Spinal cord (tissue), 10 donors: ENCODE results near the gene POLR2F. TPM values are rescaled to one million over a fixed set of nuclear protein-coding genes. Genes with fewer than 3 reads are reported as not detected.

Experiments used
- DNase-seq, 6 donors: peaks; one replicate each; pipeline versions ENCODE4 v3.0.0 to v3.0.0-alpha.2; 2013 to 2015; ENCODE audit warnings: low spot score in 6 of 6, low read depth in 4 of 6
- H3K27ac ChIP-seq: one replicate; pipeline ENCODE4 v1.5.1; 2013; ENCODE audit warnings: low read depth, low read length, control low read depth
- H3K27me3 ChIP-seq: one replicate; pipeline ENCODE4 v1.6.1; 2013; ENCODE audit warnings: low read length; ENCODE audit not compliant: control insufficient read depth, insufficient read depth
- H3K36me3 ChIP-seq: one replicate; pipeline ENCODE4 v1.6.1; 2013; ENCODE audit warnings: low read length; ENCODE audit not compliant: control insufficient read depth, insufficient read depth
- H3K4me1 ChIP-seq: one replicate; pipeline ENCODE4 v1.6.1; 2013; ENCODE audit warnings: low read length; ENCODE audit not compliant: control insufficient read depth, insufficient read depth
- H3K4me3 ChIP-seq: one replicate; pipeline ENCODE4 v1.5.1; 2013; ENCODE audit warnings: low read depth, low read length, control low read depth
- H3K9me3 ChIP-seq: one replicate; pipeline ENCODE4 v1.6.1; 2013; ENCODE audit warnings: low read length; ENCODE audit not compliant: control insufficient read depth, insufficient read depth
- WGBS: methylation state at CpG from one replicate; pipeline ENCODE4 v1.1.5; 2013; ENCODE audit warnings: missing lambda C conversion rate; ENCODE audit not compliant: insufficient coverage; 5-methylcytosine and 5-hydroxymethylcytosine counted together
- polyA plus RNA-seq, 2 donors: library from polyadenylated mRNA; unstranded; fragments of 120-200 nt; gene quantifications; one replicate each; pipeline ENCODE4 v1.2.1, GENCODE V29; 2013; ENCODE audit not compliant: insufficient read length in 2 of 2
- total RNA-seq, 2 donors: library from RNA; depleted of rRNA in 1 of 2; stranded (reverse); fragments of 120-200 nt in 1 of 2; fragments of >200 nt in 1 of 2; gene quantifications; one replicate each; pipeline versions ENCODE4 v1.2.3 to v1.2.4, GENCODE V29; 2013 to 2014
- donor health status: healthy.

The POLR2F gene
- total and polyA plus RNA-seq, 4 donors = 24.3 to 125 (median 111) TPM

DNA sequence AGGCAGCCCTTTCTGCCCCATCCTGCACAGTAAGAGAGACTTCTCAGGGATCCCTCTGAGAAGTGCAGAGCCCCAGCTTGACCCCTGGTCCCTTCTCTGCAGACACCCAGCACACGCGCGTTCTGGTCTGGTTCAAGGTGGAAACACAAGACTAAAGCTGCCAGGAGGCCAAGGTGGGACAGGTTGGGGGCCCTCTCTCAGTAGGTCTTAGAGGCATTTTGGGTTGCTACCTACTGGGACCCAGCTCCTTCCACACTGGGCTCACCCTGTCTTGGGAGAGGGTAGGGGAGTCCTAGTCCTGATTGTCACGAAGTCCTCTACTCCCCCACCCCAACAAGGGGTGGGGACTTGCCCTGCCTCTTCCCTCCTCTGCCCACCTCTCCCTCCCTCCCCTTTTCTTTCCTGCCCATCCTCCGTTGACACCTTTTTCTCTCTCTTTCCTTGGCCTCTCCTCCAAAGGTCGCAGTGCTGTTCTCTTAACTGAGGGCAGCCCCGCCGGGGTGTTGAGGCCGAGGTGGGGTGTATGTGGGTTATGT is 31.6 kb downstream of the POLR2F start:
- DNase-seq = no peak
- H3K9me3 ChIP-seq = no peaks in the 10 kb centered on the region
- peaks cover 77% of the 10 kb centered on the region for H3K36me3 ChIP-seq
- peaks cover 49% of the 10 kb centered on the region for H3K4me1 ChIP-seq
- peak overlapping the region; percentile 89 for H3K27ac ChIP-seq
- WGBS = 89% methylated on average over 4 of the region's 9 CpGs
- no peaks in the 10 kb centered on the region for H3K27me3 ChIP-seq
- H3K4me3 ChIP-seq = peak overlapping the region; percentile 36

DNA sequence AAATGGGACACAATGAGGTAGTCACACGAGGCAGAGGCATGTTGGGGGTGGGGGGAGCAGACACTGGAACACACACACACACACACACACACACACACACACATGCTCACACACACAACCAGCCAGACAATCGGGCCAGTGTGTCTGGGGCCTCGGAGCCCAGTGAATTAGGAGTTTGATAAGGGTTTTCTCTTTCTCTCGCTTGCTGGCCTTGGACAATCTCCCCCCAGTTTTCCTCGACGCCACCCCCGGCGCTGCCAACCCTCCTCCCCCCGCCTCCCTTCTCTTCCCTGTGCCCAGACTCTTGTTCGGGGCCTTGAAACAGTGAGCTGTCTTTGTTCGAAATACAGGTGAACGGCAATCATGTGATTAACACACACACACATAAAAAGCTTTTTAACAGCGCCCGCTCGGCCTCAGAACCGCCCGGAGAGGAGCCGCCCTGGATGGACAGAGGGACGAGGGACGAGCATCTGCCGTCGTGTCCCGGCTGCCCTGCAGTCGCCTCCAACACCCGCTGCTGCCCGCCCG is 32.3 kb downstream of the POLR2F start:
- H3K4me1 ChIP-seq = peaks cover 54% of the 10 kb centered on the region
- H3K9me3 ChIP-seq = no peaks in the 10 kb centered on the region
- H3K36me3 ChIP-seq = peaks cover 76% of the 10 kb centered on the region
- peak overlapping the region; percentile 48 for H3K4me3 ChIP-seq
- H3K27me3 ChIP-seq = no peaks in the 10 kb centered on the region
- peak in 2 of 6 donors; percentile 66 to 81 for DNase-seq
- 51% methylated on average over 19 of the region's 27 CpGs for WGBS
- peak overlapping the region; percentile 96 for H3K27ac ChIP-seq

DNA sequence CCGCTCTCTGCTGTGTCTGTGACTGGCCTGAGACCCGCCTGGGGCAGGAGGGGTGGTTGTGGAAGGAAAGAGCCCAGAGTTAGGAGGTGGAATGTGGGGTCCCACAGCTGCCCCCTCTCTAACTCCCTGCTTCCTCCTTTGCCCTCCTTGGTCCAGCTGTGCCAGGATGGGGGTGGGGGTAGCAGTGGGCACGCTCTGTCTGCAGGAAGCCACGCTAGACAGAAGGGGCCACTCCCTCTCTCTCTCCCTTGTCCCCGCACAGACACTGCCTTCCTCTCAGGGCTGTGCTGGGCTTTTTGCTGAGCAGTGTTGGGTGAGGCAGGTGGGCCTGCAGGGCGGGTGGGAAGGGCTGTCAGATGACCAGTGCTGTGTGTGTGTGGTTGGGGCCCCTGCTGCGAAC is 32.9 kb downstream of the POLR2F start:
- DNase-seq = peak in 1 of 6 donors; percentile 19
- H3K4me3 ChIP-seq = peak overlapping the region; percentile 48
- peak overlapping the region; percentile 96 for H3K27ac ChIP-seq
- no CpG with 5 or more reads among the region's 7 CpGs for WGBS
- H3K36me3 ChIP-seq = peaks cover 72% of the 10 kb centered on the region
- H3K9me3 ChIP-seq = no peaks in the 10 kb centered on the region
- peaks cover 54% of the 10 kb centered on the region for H3K4me1 ChIP-seq
- no peaks in the 10 kb centered on the region for H3K27me3 ChIP-seq

DNA sequence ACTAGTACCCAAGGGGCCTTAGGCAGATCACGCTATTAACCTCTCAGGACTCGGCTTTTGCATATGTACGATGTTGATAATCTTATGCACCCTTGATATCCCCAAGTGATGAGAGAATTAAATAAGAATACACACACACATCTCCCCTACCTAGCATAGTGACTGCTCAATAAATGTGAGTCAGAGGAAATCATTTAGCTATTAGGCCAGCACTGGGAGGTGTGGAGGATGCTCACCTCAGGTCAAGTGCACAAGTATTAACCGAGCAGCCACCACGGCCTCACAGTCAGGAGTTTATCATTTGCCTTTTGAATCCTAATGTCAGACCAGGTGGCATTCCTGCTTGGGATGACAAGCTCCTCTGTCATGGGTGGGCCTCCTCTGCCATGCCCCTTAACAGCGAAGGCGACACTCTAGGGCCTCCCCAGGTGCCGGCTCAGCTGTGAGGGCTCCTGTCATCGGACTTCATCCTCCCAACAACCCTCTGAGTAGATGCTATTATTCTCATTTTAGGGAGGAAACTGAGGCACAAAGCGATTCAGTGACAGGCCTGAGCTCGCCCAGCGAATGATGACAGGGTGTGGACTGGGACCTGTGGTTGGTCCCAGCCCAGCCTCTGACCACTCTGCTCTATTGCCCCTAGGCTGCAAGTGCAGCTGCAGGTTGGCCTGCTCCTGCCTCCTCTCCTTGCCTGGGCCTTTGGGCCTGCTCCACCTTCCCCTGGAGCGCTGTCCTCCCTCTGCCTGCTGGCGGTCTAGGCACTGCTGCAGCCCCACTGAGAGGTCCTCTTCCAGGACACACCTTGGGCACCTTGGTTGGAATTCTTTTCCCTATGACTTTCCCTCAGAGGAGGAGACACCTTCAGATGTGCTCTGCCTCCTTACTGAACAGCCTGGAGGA is 35.9 kb downstream of the POLR2F start:
- Histone ChIP-seq H3K27ac (peak overlapping the region; percentile 33), H3K27me3 (no peaks in the 10 kb centered on the region), H3K4me3 (peak overlapping the region; percentile 24), H3K36me3 (peaks cover 59% of the 10 kb centered on the region), H3K4me1 (peaks cover 58% of the 10 kb centered on the region), H3K9me3 (no peaks in the 10 kb centered on the region)
- 85% methylated on average over 9 of the region's 14 CpGs for WGBS
- DNase-seq = no peak

DNA sequence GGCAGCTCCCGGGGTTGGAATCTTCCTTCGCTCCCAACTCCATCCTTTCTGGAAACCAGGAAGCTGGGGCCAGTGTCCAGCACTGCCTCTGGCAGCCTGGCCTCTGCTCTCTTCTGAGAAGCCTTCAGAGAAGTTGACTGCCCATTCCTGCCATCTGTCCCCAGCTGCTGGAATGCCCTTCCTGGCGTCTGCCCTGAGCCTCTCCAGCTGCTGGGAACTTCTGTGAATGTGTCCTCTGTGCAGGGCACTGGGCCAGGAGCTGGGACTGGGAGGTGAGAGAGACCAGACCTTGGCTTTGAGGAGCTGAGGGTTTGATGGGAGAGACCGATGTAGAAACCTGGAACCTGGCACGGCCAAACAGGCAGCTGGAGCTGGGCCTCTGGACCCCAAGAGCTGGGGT is 36.8 kb downstream of the POLR2F start:
- H3K9me3 ChIP-seq = no peaks in the 10 kb centered on the region
- H3K4me1 ChIP-seq = peaks cover 53% of the 10 kb centered on the region
- peak overlapping the region; percentile 10 for H3K27ac ChIP-seq
- H3K4me3 ChIP-seq = no peak overlapping the region
- no peaks in the 10 kb centered on the region for H3K27me3 ChIP-seq
- no peak for DNase-seq
- peaks cover 52% of the 10 kb centered on the region for H3K36me3 ChIP-seq
- 75% methylated on average over 5 of the region's 5 CpGs for WGBS

DNA sequence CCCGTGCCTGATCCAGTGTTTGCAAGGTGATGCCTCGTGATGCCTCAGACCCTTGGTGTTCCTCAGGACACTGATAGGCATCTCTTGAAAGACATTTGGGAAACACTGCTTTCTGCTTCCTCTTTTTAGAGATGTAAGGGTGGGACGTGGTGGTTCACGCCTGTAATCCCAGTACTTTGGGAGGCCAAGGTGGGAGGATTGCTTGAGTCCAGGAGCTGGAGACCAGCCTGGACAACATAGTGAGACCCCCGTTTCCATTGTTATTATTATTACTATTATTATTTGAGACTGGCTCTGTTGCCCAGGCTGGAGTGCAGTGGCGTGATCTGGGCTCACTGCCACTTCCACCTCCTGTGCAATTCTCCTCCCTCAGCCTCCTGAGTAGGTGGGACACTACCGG is 37.4 kb downstream of the POLR2F start:
- peaks cover 53% of the 10 kb centered on the region for H3K4me1 ChIP-seq
- H3K9me3 ChIP-seq = no peaks in the 10 kb centered on the region
- H3K4me3 ChIP-seq = no peak overlapping the region
- H3K36me3 ChIP-seq = peaks cover 46% of the 10 kb centered on the region
- H3K27me3 ChIP-seq = no peaks in the 10 kb centered on the region
- no peak for DNase-seq
- peak overlapping the region; percentile 10 for H3K27ac ChIP-seq
- 90% methylated on average over 2 of the region's 7 CpGs for WGBS

DNA sequence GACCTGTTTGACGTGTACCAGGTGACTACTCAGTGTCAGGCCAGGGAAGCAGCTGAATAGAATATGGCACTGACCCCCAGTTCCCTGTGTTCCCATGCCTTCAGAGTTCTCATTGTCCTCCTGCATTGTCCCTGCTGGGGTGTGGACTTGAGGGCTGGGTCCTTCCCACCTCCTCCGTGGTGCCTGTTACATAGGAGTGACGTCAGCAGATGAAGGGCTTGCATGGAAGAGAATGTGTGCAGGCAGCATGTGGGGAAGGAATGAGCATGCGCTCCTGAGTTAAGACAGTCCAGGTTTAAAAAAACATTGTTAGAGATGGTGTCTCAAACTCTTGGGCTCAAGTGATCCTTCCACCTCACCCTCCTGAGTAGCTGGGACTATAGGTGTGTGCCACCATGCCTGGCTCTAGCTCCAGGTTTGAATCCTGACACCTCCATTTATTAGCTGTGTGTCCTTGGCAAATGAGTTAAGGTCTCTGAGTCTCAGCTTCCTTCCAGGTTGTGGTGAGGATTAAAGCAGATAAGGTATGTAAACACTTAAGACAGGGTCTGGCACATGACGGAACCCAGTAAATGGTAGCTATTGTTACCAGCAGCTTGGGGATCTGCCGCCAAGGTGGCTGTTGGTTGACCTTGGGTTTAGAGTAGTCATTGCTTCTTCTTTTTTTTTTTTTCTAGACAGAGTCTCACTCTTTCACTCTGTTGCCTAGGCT is 38.4 kb downstream of the POLR2F start:
- no peak overlapping the region for H3K4me3 ChIP-seq
- no peak for DNase-seq
- no peak overlapping the region for H3K27ac ChIP-seq
- peaks cover 46% of the 10 kb centered on the region for H3K36me3 ChIP-seq
- no peaks in the 10 kb centered on the region for H3K9me3 ChIP-seq
- peaks cover 54% of the 10 kb centered on the region for H3K4me1 ChIP-seq
- 64% methylated on average over 3 of the region's 6 CpGs for WGBS
- no peaks in the 10 kb centered on the region for H3K27me3 ChIP-seq

DNA sequence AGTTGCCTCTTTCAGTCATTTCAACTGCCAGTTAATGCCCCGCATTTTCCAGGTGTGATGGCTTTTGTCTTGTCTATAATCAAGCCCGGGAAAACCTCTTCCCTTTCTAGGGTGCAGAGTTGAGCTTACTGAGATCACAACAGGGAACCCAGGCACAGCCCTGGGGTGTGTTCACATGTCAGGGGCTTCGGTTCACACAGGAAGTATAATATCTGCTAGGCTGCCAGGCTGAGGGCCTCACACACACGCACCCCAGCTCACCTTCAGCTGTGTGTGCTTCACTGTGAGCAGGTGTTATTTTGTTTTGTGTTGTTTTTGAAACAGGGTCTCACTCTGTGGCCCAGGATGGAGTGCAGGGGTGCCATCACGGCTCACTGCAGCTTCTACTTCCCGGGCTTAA is 40.5 kb downstream of the POLR2F start:
- peaks cover 55% of the 10 kb centered on the region for H3K36me3 ChIP-seq
- H3K4me3 ChIP-seq = no peak overlapping the region
- 71% methylated on average over 3 of the region's 6 CpGs for WGBS
- peaks cover 58% of the 10 kb centered on the region for H3K4me1 ChIP-seq
- no peaks in the 10 kb centered on the region for H3K9me3 ChIP-seq
- H3K27me3 ChIP-seq = no peaks in the 10 kb centered on the region
- no peak for DNase-seq
- H3K27ac ChIP-seq = no peak overlapping the region

DNA sequence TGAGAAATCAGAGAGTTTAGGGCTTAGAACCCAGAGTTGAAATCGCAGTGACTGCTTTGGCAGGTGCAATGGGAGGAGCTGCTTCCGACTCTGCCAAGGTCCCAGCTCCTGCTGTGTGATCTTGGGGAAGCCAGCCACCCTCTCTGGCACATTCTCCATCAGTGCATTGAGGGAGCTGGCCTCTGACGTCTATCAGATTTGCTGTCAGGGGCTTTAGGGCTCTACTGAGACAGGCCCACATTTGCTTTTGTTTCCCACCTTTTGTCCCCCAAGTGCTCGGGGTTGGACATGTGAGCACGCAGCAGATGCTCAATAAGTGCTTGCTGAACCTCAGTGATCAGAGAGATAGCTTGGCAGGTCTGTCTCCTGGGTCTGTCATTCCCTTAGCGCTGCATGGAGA is 41.5 kb downstream of the POLR2F start:
- Histone ChIP-seq H3K36me3 (peaks cover 58% of the 10 kb centered on the region), H3K27ac (peak overlapping the region; percentile 3), H3K9me3 (no peaks in the 10 kb centered on the region), H3K27me3 (no peaks in the 10 kb centered on the region), H3K4me1 (peaks cover 59% of the 10 kb centered on the region), H3K4me3 (no peak overlapping the region)
- WGBS = 81% methylated on average over 6 of the region's 6 CpGs
- no peak for DNase-seq
